ENCODE data around the gene SNTA1.

GRCh38 chr20:33470457-33470856 lies 26.9 kb upstream of the SNTA1 start:
- TF ChIP-seq, protein P1, sequence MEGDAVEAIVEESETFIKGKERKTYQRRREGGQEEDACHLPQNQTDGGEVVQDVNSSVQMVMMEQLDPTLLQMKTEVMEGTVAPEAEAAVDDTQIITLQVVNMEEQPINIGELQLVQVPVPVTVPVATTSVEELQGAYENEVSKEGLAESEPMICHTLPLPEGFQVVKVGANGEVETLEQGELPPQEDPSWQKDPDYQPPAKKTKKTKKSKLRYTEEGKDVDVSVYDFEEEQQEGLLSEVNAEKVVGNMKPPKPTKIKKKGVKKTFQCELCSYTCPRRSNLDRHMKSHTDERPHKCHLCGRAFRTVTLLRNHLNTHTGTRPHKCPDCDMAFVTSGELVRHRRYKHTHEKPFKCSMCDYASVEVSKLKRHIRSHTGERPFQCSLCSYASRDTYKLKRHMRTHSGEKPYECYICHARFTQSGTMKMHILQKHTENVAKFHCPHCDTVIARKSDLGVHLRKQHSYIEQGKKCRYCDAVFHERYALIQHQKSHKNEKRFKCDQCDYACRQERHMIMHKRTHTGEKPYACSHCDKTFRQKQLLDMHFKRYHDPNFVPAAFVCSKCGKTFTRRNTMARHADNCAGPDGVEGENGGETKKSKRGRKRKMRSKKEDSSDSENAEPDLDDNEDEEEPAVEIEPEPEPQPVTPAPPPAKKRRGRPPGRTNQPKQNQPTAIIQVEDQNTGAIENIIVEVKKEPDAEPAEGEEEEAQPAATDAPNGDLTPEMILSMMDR (conservative IDR thresholded peaks at IDR 0.05), result no peak
- TF ChIP-seq EZH2 (IDR thresholded peaks at IDR 0.05; ENCODE audit: low read depth), result no peak

All from PC-9 (cell line).